ENCODE measurements around the gene POLE.

The POLE gene

DNA sequence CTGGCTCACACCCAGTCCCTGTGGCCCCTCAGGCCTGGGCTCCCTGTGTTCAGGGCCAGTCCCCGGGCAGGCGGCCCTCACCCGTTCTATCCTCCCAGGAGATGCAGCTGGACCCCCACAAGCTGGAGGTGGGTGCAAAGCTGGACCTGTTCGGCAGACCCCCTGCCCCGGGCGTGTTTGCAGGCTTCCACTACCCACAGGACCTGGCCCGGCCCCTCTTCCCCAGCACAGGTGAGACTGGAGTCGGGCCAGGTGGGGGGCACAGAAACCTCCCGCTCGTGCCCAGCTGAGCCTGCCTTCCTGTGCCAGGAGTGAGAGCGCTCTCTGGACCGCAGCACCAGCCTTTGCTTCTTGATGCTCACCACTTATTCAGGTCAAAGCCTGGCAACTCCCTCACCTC, 110.4 kb downstream of the POLE start:
- H3K4me1 ChIP-seq (ENCODE audit: control insufficient read depth in 1 of 2, insufficient read depth in 2 of 2, low read length in 2 of 2), result peaks cover 0 to under 1% of the 10 kb centered on the region in 2 donors
- no peaks in the 10 kb centered on the region for H3K27me3 ChIP-seq (ENCODE audit: low read depth, low read length)
- H3K36me3 ChIP-seq (ENCODE audit: control insufficient read depth in 1 of 2, insufficient read depth in 2 of 2, low read length in 2 of 2), result peaks cover 0 to 82% of the 10 kb centered on the region in 2 donors
- H3K9me3 ChIP-seq (ENCODE audit: control insufficient read depth in 1 of 2, low read length in 2 of 2), result no peaks in the 10 kb centered on the region
- no peak overlapping the region for H3K4me3 ChIP-seq (ENCODE audit: low read depth in 1 of 2, low read length in 2 of 2)
- no peak overlapping the region for H3K27ac ChIP-seq (ENCODE audit: low read length)

DNA sequence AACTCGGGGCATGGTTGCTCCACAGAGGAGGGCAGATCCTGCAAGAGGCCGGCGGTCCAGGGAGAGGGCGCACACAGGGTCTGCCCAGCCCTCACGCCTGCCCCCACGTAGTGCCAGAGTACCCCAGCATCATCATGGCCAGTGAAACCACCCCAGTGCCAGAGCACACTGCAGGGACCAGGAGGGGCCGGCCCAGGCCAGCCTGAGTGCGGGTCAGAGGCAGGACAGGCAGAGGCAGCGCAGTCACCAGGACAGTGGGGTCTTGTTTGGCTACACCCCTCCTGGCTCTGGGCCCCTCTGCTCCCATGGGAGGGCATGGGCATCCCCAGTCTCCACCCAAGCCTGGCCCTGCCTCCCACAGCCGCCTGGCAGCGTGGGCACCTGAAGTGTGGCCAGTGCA, 111.5 kb downstream of the POLE start:
- Histone ChIP-seq H3K9me3 (ENCODE audit: control insufficient read depth in 1 of 2, low read length in 2 of 2) (no peaks in the 10 kb centered on the region), H3K36me3 (ENCODE audit: control insufficient read depth in 1 of 2, insufficient read depth in 2 of 2, low read length in 2 of 2) (peaks cover 0 to 80% of the 10 kb centered on the region in 2 donors), H3K27ac (ENCODE audit: low read length) (no peak overlapping the region), H3K4me1 (ENCODE audit: control insufficient read depth in 1 of 2, insufficient read depth in 2 of 2, low read length in 2 of 2) (no peaks in the 10 kb centered on the region), H3K27me3 (ENCODE audit: low read depth, low read length) (no peaks in the 10 kb centered on the region), H3K4me3 (ENCODE audit: low read depth in 1 of 2, low read length in 2 of 2) (no peak overlapping the region)

DNA sequence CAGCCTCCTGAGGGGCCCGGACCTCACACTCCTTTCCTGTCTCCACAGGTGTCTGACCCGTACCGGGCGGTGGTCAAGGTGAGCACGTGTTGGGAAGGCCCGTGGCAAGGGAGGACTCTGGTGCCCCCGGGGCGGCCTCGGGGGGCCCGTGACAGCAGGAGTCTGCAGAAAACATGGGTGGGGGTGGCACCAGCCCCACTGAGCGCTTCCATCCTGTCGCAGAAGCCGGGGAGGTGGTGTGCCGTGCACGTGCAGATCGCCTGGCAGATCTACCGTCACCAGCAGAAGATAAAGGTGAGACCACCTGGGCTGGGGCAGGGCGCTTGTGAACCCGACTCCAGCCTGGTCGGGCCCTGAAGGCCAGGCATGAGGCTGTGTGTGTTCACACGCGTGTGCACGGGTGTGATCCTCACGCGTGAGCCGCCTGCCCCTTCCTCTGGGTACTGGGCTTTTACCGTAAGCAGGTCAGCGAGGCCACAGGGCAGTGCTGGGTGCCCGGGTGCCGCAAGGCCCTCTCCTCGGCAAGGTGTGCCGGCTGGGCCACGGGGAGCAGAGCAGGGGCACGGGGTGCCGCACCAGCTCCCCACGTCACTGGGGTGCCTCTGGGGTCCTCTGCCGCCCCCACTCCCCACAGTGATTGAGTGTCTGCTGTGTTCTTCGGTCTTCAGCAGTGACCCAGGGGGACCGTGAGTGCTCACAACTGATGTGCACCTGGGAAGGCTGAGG, 112.7 kb downstream of the POLE start:
- Histone ChIP-seq H3K4me3 (ENCODE audit: low read depth in 1 of 2, low read length in 2 of 2) (no peak overlapping the region), H3K9me3 (ENCODE audit: control insufficient read depth in 1 of 2, low read length in 2 of 2) (no peaks in the 10 kb centered on the region), H3K4me1 (ENCODE audit: control insufficient read depth in 1 of 2, insufficient read depth in 2 of 2, low read length in 2 of 2) (no peaks in the 10 kb centered on the region), H3K27me3 (ENCODE audit: low read depth, low read length) (no peaks in the 10 kb centered on the region), H3K27ac (ENCODE audit: low read length) (no peak overlapping the region), H3K36me3 (ENCODE audit: control insufficient read depth in 1 of 2, insufficient read depth in 2 of 2, low read length in 2 of 2) (peaks cover 0 to 84% of the 10 kb centered on the region in 2 donors)
